Measurements from ENCODE around the gene PRDM16.

Gene PRDM16

DNA sequence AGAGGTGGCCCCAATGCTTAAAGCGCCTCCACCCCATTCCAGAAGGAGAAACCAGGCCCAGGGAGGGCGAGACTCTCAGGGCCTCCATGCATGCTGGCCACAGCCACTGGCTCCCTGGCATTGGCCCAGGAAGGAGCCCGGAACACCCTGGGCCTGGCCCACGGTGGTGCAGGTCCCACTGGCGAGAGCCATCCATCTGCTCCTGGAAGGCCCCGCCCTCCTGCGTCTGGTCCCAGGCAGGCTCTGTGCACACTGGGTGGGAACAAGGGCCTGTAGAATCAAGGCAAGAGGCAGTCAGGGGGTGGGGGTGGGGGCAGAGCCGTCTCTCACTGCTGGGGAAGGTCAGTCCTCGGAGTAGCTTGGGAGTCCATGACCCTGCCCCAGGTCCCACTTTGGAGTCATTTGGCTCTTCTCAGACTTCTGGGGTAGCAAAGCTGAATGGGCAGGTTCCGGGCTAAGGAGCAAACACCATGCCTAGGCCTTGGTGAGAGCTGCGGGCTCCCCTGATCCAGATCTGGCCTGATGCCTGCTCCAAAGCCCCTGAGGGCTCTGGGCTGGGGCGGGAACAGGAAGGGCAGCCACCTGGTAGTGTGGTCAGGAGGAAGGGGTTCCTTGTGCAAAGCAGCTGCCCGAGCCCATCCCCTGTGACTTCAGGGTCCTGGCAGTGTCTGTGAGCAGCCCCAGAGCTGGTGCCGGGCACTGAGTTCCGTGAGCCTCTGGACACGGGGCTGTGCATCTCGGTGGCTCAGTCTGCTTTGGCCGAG is 278.4 kb downstream of the PRDM16 start:
- no peaks in the 10 kb centered on the region for H3K4me1 ChIP-seq (ENCODE audit: insufficient read depth, low read length)
- H3K27ac ChIP-seq (ENCODE audit: low read length), result no peak overlapping the region
- H2AFZ ChIP-seq (ENCODE audit: low read depth, low read length), result no peak overlapping the region
- H3K79me2 ChIP-seq (ENCODE audit: insufficient read depth, low read length), result no peaks in the 10 kb centered on the region
- H3K27me3 ChIP-seq (ENCODE audit: insufficient read depth, low read length, poor library complexity), result no peaks in the 10 kb centered on the region
- H3K36me3 ChIP-seq (ENCODE audit: insufficient read depth, low read length), result no peaks in the 10 kb centered on the region
- no peak overlapping the region for H3K4me3 ChIP-seq (ENCODE audit: low read depth in 1 of 2, low read length in 2 of 2)
- H3K9me3 ChIP-seq (ENCODE audit: insufficient read depth, low read length, severe bottlenecking), result peaks cover 11% of the 10 kb centered on the region
- no peak overlapping the region for H3K9ac ChIP-seq (ENCODE audit: low read depth, low read length)
- H4K20me1 ChIP-seq (ENCODE audit: insufficient read depth, low read length), result no peaks in the 10 kb centered on the region; the same call in 1 of the 2 replicates
- ATAC-seq (ENCODE audit: insufficient read depth, low read depth) (no peak), DNase-seq (no peak)
- no peak overlapping the region for H3K4me2 ChIP-seq (ENCODE audit: insufficient read depth, low read length)
- no peak for TF ChIP-seq CTCF (IDR thresholded peaks at IDR 0.05; ENCODE audit: borderline replicate concordance, extremely low read depth, low read length, poor library complexity, severe bottlenecking)
- no peak for TF ChIP-seq EZH2 (IDR thresholded peaks at IDR 0.05; ENCODE audit: borderline replicate concordance, low read depth, low read length, severe bottlenecking)

GRCh38 chr1:3348196-3348865 is 279.3 kb downstream of the PRDM16 start:
- ATAC-seq (ENCODE audit: insufficient read depth, low read depth) (no peak), DNase-seq (no peak)
- Histone ChIP-seq H2AFZ (ENCODE audit: low read depth, low read length) (no peak overlapping the region), H3K4me1 (ENCODE audit: insufficient read depth, low read length) (no peaks in the 10 kb centered on the region), H3K9me3 (ENCODE audit: insufficient read depth, low read length, severe bottlenecking) (peaks cover 4% of the 10 kb centered on the region), H3K27ac (ENCODE audit: low read length) (no peak overlapping the region), H3K79me2 (ENCODE audit: insufficient read depth, low read length) (no peaks in the 10 kb centered on the region), H3K4me3 (ENCODE audit: low read depth in 1 of 2, low read length in 2 of 2) (no peak overlapping the region), H3K4me2 (ENCODE audit: insufficient read depth, low read length) (no peak overlapping the region), H3K36me3 (ENCODE audit: insufficient read depth, low read length) (no peaks in the 10 kb centered on the region), H3K27me3 (ENCODE audit: insufficient read depth, low read length, poor library complexity) (no peaks in the 10 kb centered on the region), H4K20me1 (ENCODE audit: insufficient read depth, low read length) (no peaks in the 10 kb centered on the region; the same call in 1 of the 2 replicates), H3K9ac (ENCODE audit: low read depth, low read length) (no peak overlapping the region)
- TF ChIP-seq EZH2 (IDR thresholded peaks at IDR 0.05; ENCODE audit: borderline replicate concordance, low read depth, low read length, severe bottlenecking) (no peak), CTCF (IDR thresholded peaks at IDR 0.05; ENCODE audit: borderline replicate concordance, extremely low read depth, low read length, poor library complexity, severe bottlenecking) (no peak)

- Histone ChIP-seq H2AFZ (ENCODE audit: low read depth, low read length) (no peak overlapping the region), H3K27ac (ENCODE audit: low read length) (no peak overlapping the region), H3K9me3 (ENCODE audit: insufficient read depth, low read length, severe bottlenecking) (peaks cover 4% of the 10 kb centered on the region), H3K27me3 (ENCODE audit: insufficient read depth, low read length, poor library complexity) (no peaks in the 10 kb centered on the region), H3K36me3 (ENCODE audit: insufficient read depth, low read length) (no peaks in the 10 kb centered on the region), H4K20me1 (ENCODE audit: insufficient read depth, low read length) (no peaks in the 10 kb centered on the region; the same call in 1 of the 2 replicates), H3K9ac (ENCODE audit: low read depth, low read length) (no peak overlapping the region), H3K4me2 (ENCODE audit: insufficient read depth, low read length) (no peak overlapping the region), H3K79me2 (ENCODE audit: insufficient read depth, low read length) (no peaks in the 10 kb centered on the region), H3K4me1 (ENCODE audit: insufficient read depth, low read length) (no peaks in the 10 kb centered on the region), H3K4me3 (ENCODE audit: low read depth in 1 of 2, low read length in 2 of 2) (no peak overlapping the region)
- DNase-seq (no peak), ATAC-seq (ENCODE audit: insufficient read depth, low read depth) (no peak)
- TF ChIP-seq EZH2 (IDR thresholded peaks at IDR 0.05; ENCODE audit: borderline replicate concordance, low read depth, low read length, severe bottlenecking) (no peak), CTCF (IDR thresholded peaks at IDR 0.05; ENCODE audit: borderline replicate concordance, extremely low read depth, low read length, poor library complexity, severe bottlenecking) (no peak)
Measured at GRCh38 chr1:3349161-3349967, 280.4 kb downstream of the PRDM16 start.
